Ishikawa (cell line): Measurements from ENCODE around the gene MPZL3.

ENCODE experiments used
- CEBPB ChIP-seq: IDR thresholded peaks from 2 replicates; pipeline ENCODE4 v1.6.1; 2012
- CREB1 ChIP-seq: IDR thresholded peaks from 2 replicates; pipeline ENCODE4 v1.6.1; 2012; ENCODE audit warnings: low read depth
- EGR1 ChIP-seq: IDR thresholded peaks from 2 replicates; pipeline ENCODE4 v1.6.1; 2012
- EP300 ChIP-seq: IDR thresholded peaks from 2 replicates; pipeline ENCODE4 v1.6.1; 2012; ENCODE audit warnings: borderline replicate concordance
- FOXM1 ChIP-seq: IDR thresholded peaks from 2 replicates; pipeline ENCODE4 v1.6.1; 2012; ENCODE audit warnings: low read depth, borderline replicate concordance
- MAX ChIP-seq: IDR thresholded peaks from 2 replicates; pipeline ENCODE4 v1.6.1; 2012
- NFIC ChIP-seq: IDR thresholded peaks from 2 replicates; pipeline ENCODE4 v1.6.1; 2012
- RAD21 ChIP-seq: IDR thresholded peaks from 2 replicates; pipeline ENCODE4 v1.6.1; 2012; ENCODE audit warnings: low read depth
- REST ChIP-seq: IDR thresholded peaks from 2 replicates; pipeline ENCODE4 v1.6.1; 2012; ENCODE audit warnings: low read depth, mild to moderate bottlenecking
- TAF1 ChIP-seq: IDR thresholded peaks from 2 replicates; pipeline ENCODE4 v1.6.1; 2012; ENCODE audit warnings: low read depth, mild to moderate bottlenecking
- TCF12 ChIP-seq: IDR thresholded peaks from 2 replicates; pipeline ENCODE4 v1.6.1; 2012; ENCODE audit warnings: low read depth
- TEAD4 ChIP-seq: IDR thresholded peaks from 2 replicates; pipeline ENCODE4 v1.6.1; 2012
- YY1 ChIP-seq: IDR thresholded peaks from 2 replicates; pipeline ENCODE4 v1.6.1; 2012; ENCODE audit warnings: low read depth
- ZBTB7A ChIP-seq: IDR thresholded peaks from 2 replicates; pipeline ENCODE4 v1.6.1; 2012; ENCODE audit warnings: low read depth
- TF ChIP-seq, protein P1 (sequence below): IDR thresholded peaks from 2 replicates; pipeline ENCODE4 v1.6.1; 2012

Gene MPZL3

DNA sequence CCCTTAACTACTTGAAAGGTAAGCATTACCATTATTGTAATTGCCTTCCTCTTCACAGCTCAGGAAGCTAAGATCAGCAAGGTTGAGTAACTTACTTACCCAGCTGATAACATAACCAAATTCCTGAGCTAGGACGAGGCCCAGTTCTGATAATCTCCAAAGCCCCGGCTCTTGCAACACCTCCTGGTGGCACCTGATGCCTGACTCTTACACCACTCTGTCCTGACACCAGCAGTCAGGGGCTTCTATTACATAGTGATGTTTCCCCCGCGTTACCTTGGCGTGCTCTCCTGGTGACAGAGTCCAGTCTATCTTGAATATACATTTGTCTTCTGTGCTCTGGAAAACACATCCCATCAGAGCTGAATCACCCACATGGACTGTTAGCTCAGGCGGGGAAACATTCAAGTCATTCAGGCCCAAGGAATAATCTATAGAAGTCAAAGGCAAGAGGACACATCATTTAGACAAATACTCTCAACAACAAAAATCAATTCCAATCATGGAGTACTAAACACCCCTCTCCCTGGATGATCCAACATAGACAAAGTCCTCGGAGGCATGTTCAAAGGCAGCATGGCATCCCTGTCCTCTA is 39.9 kb downstream of the MPZL3 start:
- TF ChIP-seq ZBTB7A: no peak

- no peak for TF ChIP-seq MAX
- TF ChIP-seq TAF1: no peak
- TF ChIP-seq REST: no peak
- TF ChIP-seq EGR1: no peak
- no peak for TF ChIP-seq CEBPB
- TF ChIP-seq, protein P1, sequence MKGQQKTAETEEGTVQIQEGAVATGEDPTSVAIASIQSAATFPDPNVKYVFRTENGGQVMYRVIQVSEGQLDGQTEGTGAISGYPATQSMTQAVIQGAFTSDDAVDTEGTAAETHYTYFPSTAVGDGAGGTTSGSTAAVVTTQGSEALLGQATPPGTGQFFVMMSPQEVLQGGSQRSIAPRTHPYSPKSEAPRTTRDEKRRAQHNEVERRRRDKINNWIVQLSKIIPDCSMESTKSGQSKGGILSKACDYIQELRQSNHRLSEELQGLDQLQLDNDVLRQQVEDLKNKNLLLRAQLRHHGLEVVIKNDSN: no peak
- no peak for TF ChIP-seq NFIC
- TF ChIP-seq FOXM1: no peak
- TF ChIP-seq TCF12: no peak
Observed at GRCh38 chr11:118211006-118211405, 41.2 kb downstream of the MPZL3 start.

DNA sequence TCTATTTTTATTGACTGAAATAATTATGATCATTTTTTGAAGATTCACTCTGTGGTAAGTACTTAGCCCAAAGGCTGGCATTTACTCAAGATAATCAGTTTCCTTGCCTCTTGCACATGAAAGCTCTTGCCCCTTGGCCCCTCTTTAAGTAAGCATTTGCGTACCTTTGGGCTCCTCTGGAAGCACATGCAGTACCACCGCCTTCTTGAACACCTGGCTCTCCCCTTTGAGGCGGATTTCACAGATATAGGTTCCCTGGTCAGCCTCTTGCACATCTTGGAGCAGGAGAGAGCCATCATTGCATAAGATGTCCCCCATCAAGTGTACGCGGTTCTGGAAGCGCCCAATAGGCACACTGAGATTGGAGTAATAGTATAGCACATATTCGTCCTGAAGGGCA is 41.8 kb downstream of the MPZL3 start:
- TF ChIP-seq ZBTB7A (no peak), NFIC (no peak), MAX (no peak), REST (no peak), TAF1 (no peak), EGR1 (no peak), TCF12 (no peak), CEBPB (no peak), FOXM1 (no peak), EP300 (no peak), YY1 (no peak), CREB1 (no peak), RAD21 (no peak), TEAD4 (no peak)
- TF ChIP-seq, protein P1: no peak

GRCh38 chr11:118209033-118209432 is 43.1 kb downstream of the MPZL3 start:
- TF ChIP-seq TEAD4: no peak

GRCh38 chr11:118207079-118207478 is 45.1 kb downstream of the MPZL3 start:
- no peak for TF ChIP-seq MAX

DNA sequence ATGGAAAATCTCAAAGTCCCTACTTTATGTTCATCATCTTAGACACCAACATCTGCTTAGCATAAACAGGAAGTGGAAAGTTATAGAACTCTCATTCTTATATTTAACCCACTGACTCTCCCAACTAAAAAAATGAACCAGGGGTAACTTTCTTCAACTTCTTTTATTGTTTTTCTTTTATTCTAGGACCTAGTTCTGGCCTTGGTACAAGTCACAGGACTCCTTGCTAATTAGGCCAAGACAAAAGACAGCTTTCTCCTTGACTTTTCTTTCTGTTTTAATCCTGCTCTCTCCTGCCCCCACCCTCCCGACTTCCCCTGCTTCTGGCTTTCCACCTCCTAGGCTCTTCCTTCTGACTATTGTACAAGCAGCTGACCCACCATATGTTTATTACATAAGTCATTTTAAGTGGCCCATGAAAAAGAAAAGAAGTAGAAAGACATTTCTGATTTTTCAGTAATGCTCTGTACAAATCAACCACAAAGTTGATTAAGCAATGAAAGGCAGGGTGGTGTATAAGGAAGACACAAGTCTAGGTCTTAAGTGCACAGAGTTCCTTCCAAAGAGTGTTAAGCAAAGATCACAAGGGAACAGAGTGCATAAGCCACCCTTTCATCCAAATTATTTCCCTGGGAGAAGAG is 45.7 kb downstream of the MPZL3 start:
- no peak for TF ChIP-seq TCF12
- TF ChIP-seq TAF1: no peak
- no peak for TF ChIP-seq REST
- no peak for TF ChIP-seq CEBPB
- TF ChIP-seq ZBTB7A: no peak
- no peak for TF ChIP-seq CREB1
- TF ChIP-seq EP300: no peak
